Measurements from ENCODE around the gene GALNT2.

GALNT2 gene

GRCh38 chr1:230083053-230083452 is 16.0 kb downstream of the GALNT2 start:
- Histone ChIP-seq H3K4me1 (ENCODE audit: insufficient read depth, low read length) (peaks cover 95% of the 10 kb centered on the region), H3K27me3 (ENCODE audit: insufficient read depth, low read length, poor library complexity) (no peaks in the 10 kb centered on the region), H4K20me1 (ENCODE audit: insufficient read depth, low read length) (peaks cover 60% of the 10 kb centered on the region), H3K9ac (ENCODE audit: low read depth, low read length) (peak overlapping the region; percentile 66; the same call in 1 of the 2 replicates), H3K36me3 (ENCODE audit: insufficient read depth, low read length) (peaks cover 44% of the 10 kb centered on the region), H3K9me3 (ENCODE audit: insufficient read depth, low read length, severe bottlenecking) (peaks cover 4% of the 10 kb centered on the region), H3K27ac (ENCODE audit: low read length) (peak overlapping the region; percentile 96), H3K4me2 (ENCODE audit: insufficient read depth, low read length) (peak overlapping the region; percentile 63), H3K4me3 (ENCODE audit: low read depth in 1 of 2, low read length in 2 of 2) (peak overlapping the region in 1 of 2 experiments; percentile 44; a peak in 2 of 4 replicates), H3K79me2 (ENCODE audit: insufficient read depth, low read length) (peaks cover 95% of the 10 kb centered on the region), H2AFZ (ENCODE audit: low read depth, low read length) (no peak overlapping the region)
- ATAC-seq (ENCODE audit: insufficient read depth, low read depth) (no peak), DNase-seq (no peak)
- TF ChIP-seq EZH2 (IDR thresholded peaks at IDR 0.05; ENCODE audit: borderline replicate concordance, low read depth, low read length, severe bottlenecking) (no peak), CTCF (IDR thresholded peaks at IDR 0.05; ENCODE audit: borderline replicate concordance, extremely low read depth, low read length, poor library complexity, severe bottlenecking) (no peak)

GRCh38 chr1:230083746-230084407 is 16.8 kb downstream of the GALNT2 start:
- peak overlapping the region; percentile 63 for H3K4me2 ChIP-seq (ENCODE audit: insufficient read depth, low read length)
- H3K27ac ChIP-seq (ENCODE audit: low read length): peak overlapping the region; percentile 96
- peaks cover 42% of the 10 kb centered on the region for H3K36me3 ChIP-seq (ENCODE audit: insufficient read depth, low read length)
- H3K79me2 ChIP-seq (ENCODE audit: insufficient read depth, low read length): peaks cover 95% of the 10 kb centered on the region
- H4K20me1 ChIP-seq (ENCODE audit: insufficient read depth, low read length): peaks cover 53% of the 10 kb centered on the region
- no peak for DNase-seq
- no peak for ATAC-seq (ENCODE audit: insufficient read depth, low read depth)
- H2AFZ ChIP-seq (ENCODE audit: low read depth, low read length): no peak overlapping the region
- H3K4me1 ChIP-seq (ENCODE audit: insufficient read depth, low read length): peaks cover 96% of the 10 kb centered on the region
- TF ChIP-seq CTCF (IDR thresholded peaks at IDR 0.05; ENCODE audit: borderline replicate concordance, extremely low read depth, low read length, poor library complexity, severe bottlenecking) (no peak), EZH2 (IDR thresholded peaks at IDR 0.05; ENCODE audit: borderline replicate concordance, low read depth, low read length, severe bottlenecking) (no peak)
- H3K27me3 ChIP-seq (ENCODE audit: insufficient read depth, low read length, poor library complexity): no peaks in the 10 kb centered on the region
- peak overlapping the region; percentile 66 for H3K9ac ChIP-seq (ENCODE audit: low read depth, low read length)
- peak overlapping the region in 1 of 2 experiments; percentile 44; a peak in 2 of 4 replicates for H3K4me3 ChIP-seq (ENCODE audit: low read depth in 1 of 2, low read length in 2 of 2)
- H3K9me3 ChIP-seq (ENCODE audit: insufficient read depth, low read length, severe bottlenecking): peaks cover 4% of the 10 kb centered on the region

- H3K27ac ChIP-seq (ENCODE audit: low read length): peak overlapping the region; percentile 96
- H2AFZ ChIP-seq (ENCODE audit: low read depth, low read length): no peak overlapping the region
- peaks cover 46% of the 10 kb centered on the region for H4K20me1 ChIP-seq (ENCODE audit: insufficient read depth, low read length)
- H3K4me1 ChIP-seq (ENCODE audit: insufficient read depth, low read length): peaks cover 96% of the 10 kb centered on the region
- TF ChIP-seq CTCF (IDR thresholded peaks at IDR 0.05; ENCODE audit: borderline replicate concordance, extremely low read depth, low read length, poor library complexity, severe bottlenecking) (peak; percentile 30), EZH2 (IDR thresholded peaks at IDR 0.05; ENCODE audit: borderline replicate concordance, low read depth, low read length, severe bottlenecking) (no peak)
- ATAC-seq (ENCODE audit: insufficient read depth, low read depth) (peak; percentile 56), DNase-seq (peak; percentile 76)
- peak overlapping the region; percentile 63 for H3K4me2 ChIP-seq (ENCODE audit: insufficient read depth, low read length)
- H3K79me2 ChIP-seq (ENCODE audit: insufficient read depth, low read length): peaks cover 95% of the 10 kb centered on the region
- peaks cover 43% of the 10 kb centered on the region for H3K36me3 ChIP-seq (ENCODE audit: insufficient read depth, low read length)
- peak overlapping the region in 1 of 2 experiments; percentile 44; a peak in 2 of 4 replicates for H3K4me3 ChIP-seq (ENCODE audit: low read depth in 1 of 2, low read length in 2 of 2)
- H3K9ac ChIP-seq (ENCODE audit: low read depth, low read length): peak overlapping the region; percentile 66
- peaks cover 4% of the 10 kb centered on the region for H3K9me3 ChIP-seq (ENCODE audit: insufficient read depth, low read length, severe bottlenecking)
- H3K27me3 ChIP-seq (ENCODE audit: insufficient read depth, low read length, poor library complexity): no peaks in the 10 kb centered on the region
Observed at GRCh38 chr1:230084408-230085177, 17.6 kb downstream of the GALNT2 start.

Data from DND-41 (cell line).